GM19467 (cell line): ENCODE measurements around the gene MAP3K4.

Experiments
- ATAC-seq: cut with Tn5 transposase; IDR thresholded peaks from one replicate; pipeline ENCODE4 v1.9.1; 2021; ENCODE audit warnings: mild to moderate bottlenecking, moderate library complexity; ENCODE audit not compliant: unreplicated experiment

MAP3K4 gene

GRCh38 chr6:160998217-160998616, 6.6 kb downstream of the MAP3K4 start:
- no peak for ATAC-seq

- ATAC-seq, result no peak
Observed at GRCh38 chr6:160998766-160999165, 7.2 kb downstream of the MAP3K4 start.

- ATAC-seq, result no peak
Observed at GRCh38 chr6:160999516-160999915, 7.9 kb downstream of the MAP3K4 start.

GRCh38 chr6:161000632-161001031, 9.1 kb downstream of the MAP3K4 start:
- no peak for ATAC-seq

GRCh38 chr6:161001421-161001820, 9.9 kb downstream of the MAP3K4 start:
- no peak for ATAC-seq

GRCh38 chr6:161003336-161003735, 11.8 kb downstream of the MAP3K4 start:
- no peak for ATAC-seq

- no peak for ATAC-seq
Observed at GRCh38 chr6:161008245-161008644, 16.7 kb downstream of the MAP3K4 start.

- ATAC-seq, result no peak
Observed at GRCh38 chr6:161009991-161010390, 18.4 kb downstream of the MAP3K4 start.

GRCh38 chr6:161010418-161010817, 18.8 kb downstream of the MAP3K4 start:
- no peak for ATAC-seq

GRCh38 chr6:161011492-161012480, 20.2 kb downstream of the MAP3K4 start:
- ATAC-seq, result no peak

GRCh38 chr6:161013695-161014094, 22.1 kb downstream of the MAP3K4 start:
- ATAC-seq, result no peak

- ATAC-seq, result no peak
Observed at GRCh38 chr6:161017766-161018564, 26.4 kb downstream of the MAP3K4 start.

GRCh38 chr6:161019324-161019839, 27.8 kb downstream of the MAP3K4 start:
- no peak for ATAC-seq

GRCh38 chr6:161021543-161021942, 30.0 kb downstream of the MAP3K4 start:
- no peak for ATAC-seq

- no peak for ATAC-seq
Observed at GRCh38 chr6:161021998-161022743, 30.6 kb downstream of the MAP3K4 start.

- ATAC-seq, result no peak
Observed at GRCh38 chr6:161023316-161023715, 31.7 kb downstream of the MAP3K4 start.

GRCh38 chr6:161024364-161024920, 32.9 kb downstream of the MAP3K4 start:
- no peak for ATAC-seq

- no peak for ATAC-seq
Observed at GRCh38 chr6:161027385-161027784, 35.8 kb downstream of the MAP3K4 start.

GRCh38 chr6:161029195-161029809, 37.7 kb downstream of the MAP3K4 start:
- ATAC-seq, result peak; percentile 75
